ENCODE measurements around the gene NRG3.
A peak's percentile ranks its signal among the peaks of the same experiment; 100 is the strongest.

The NRG3 gene

GRCh38 chr10:82591421-82591820 lies 716.4 kb downstream of the NRG3 start:
- no peaks in the 10 kb centered on the region for H3K9me3 ChIP-seq (ENCODE audit: control insufficient read depth, low read length)
- no peaks in the 10 kb centered on the region for H3K27me3 ChIP-seq (replicated peaks; ENCODE audit: control insufficient read depth, insufficient read depth, low read length)
- no peaks in the 10 kb centered on the region for H3K36me3 ChIP-seq (ENCODE audit: control insufficient read depth, insufficient read depth, low read length, severe bottlenecking)
- H3K4me3 ChIP-seq (ENCODE audit: low read length) = no peak overlapping the region
- no peaks in the 10 kb centered on the region for H3K4me1 ChIP-seq (ENCODE audit: control insufficient read depth, insufficient read depth, low read length)
- DNase-seq (ENCODE audit: low read depth) = no peak
- H3K9ac ChIP-seq (ENCODE audit: low read length) = no peak overlapping the region

- Histone ChIP-seq H3K27me3 (replicated peaks; ENCODE audit: control insufficient read depth, insufficient read depth, low read length) (no peaks in the 10 kb centered on the region), H3K9me3 (ENCODE audit: control insufficient read depth, low read length) (no peaks in the 10 kb centered on the region), H3K4me1 (ENCODE audit: control insufficient read depth, insufficient read depth, low read length) (no peaks in the 10 kb centered on the region), H3K36me3 (ENCODE audit: control insufficient read depth, insufficient read depth, low read length, severe bottlenecking) (no peaks in the 10 kb centered on the region), H3K4me3 (ENCODE audit: low read length) (no peak overlapping the region), H3K9ac (ENCODE audit: low read length) (no peak overlapping the region)
- DNase-seq (ENCODE audit: low read depth) = no peak
Measured at GRCh38 chr10:82597840-82598239, 722.8 kb downstream of the NRG3 start.

GRCh38 chr10:82609845-82610244 lies 734.9 kb downstream of the NRG3 start:
- Histone ChIP-seq H3K27me3 (replicated peaks; ENCODE audit: control insufficient read depth, insufficient read depth, low read length) (no peaks in the 10 kb centered on the region), H3K36me3 (ENCODE audit: control insufficient read depth, insufficient read depth, low read length, severe bottlenecking) (no peaks in the 10 kb centered on the region), H3K4me1 (ENCODE audit: control insufficient read depth, insufficient read depth, low read length) (no peaks in the 10 kb centered on the region), H3K9me3 (ENCODE audit: control insufficient read depth, low read length) (no peaks in the 10 kb centered on the region), H3K4me3 (ENCODE audit: low read length) (no peak overlapping the region), H3K9ac (ENCODE audit: low read length) (no peak overlapping the region)
- DNase-seq (ENCODE audit: low read depth) = no peak

- no peaks in the 10 kb centered on the region for H3K36me3 ChIP-seq (ENCODE audit: control insufficient read depth, insufficient read depth, low read length, severe bottlenecking)
- no peaks in the 10 kb centered on the region for H3K4me1 ChIP-seq (ENCODE audit: control insufficient read depth, insufficient read depth, low read length)
- H3K9me3 ChIP-seq (ENCODE audit: control insufficient read depth, low read length) = no peaks in the 10 kb centered on the region
- H3K9ac ChIP-seq (ENCODE audit: low read length) = no peak overlapping the region
- H3K4me3 ChIP-seq (ENCODE audit: low read length) = no peak overlapping the region
- H3K27me3 ChIP-seq (replicated peaks; ENCODE audit: control insufficient read depth, insufficient read depth, low read length) = no peaks in the 10 kb centered on the region
- no peak for DNase-seq (ENCODE audit: low read depth)
Measured at GRCh38 chr10:82618007-82618406, 743.0 kb downstream of the NRG3 start.

- no peak for DNase-seq (ENCODE audit: low read depth)
- Histone ChIP-seq H3K36me3 (ENCODE audit: control insufficient read depth, insufficient read depth, low read length, severe bottlenecking) (no peaks in the 10 kb centered on the region), H3K4me3 (ENCODE audit: low read length) (no peak overlapping the region)
Measured at GRCh38 chr10:82621680-82622079, 746.7 kb downstream of the NRG3 start.

GRCh38 chr10:82622479-82622878 lies 747.5 kb downstream of the NRG3 start:
- no peaks in the 10 kb centered on the region for H3K4me1 ChIP-seq (ENCODE audit: control insufficient read depth, insufficient read depth, low read length)
- no peak overlapping the region for H3K9ac ChIP-seq (ENCODE audit: low read length)
- H3K4me3 ChIP-seq (ENCODE audit: low read length) = no peak overlapping the region
- no peaks in the 10 kb centered on the region for H3K9me3 ChIP-seq (ENCODE audit: control insufficient read depth, low read length)
- H3K36me3 ChIP-seq (ENCODE audit: control insufficient read depth, insufficient read depth, low read length, severe bottlenecking) = no peaks in the 10 kb centered on the region
- no peak for DNase-seq (ENCODE audit: low read depth)
- H3K27me3 ChIP-seq (replicated peaks; ENCODE audit: control insufficient read depth, insufficient read depth, low read length) = peaks cover 3% of the 10 kb centered on the region

More at GRCh38 chr10:82621680-82622079, 746.7 kb downstream of the NRG3 start:
- no peaks in the 10 kb centered on the region for H3K4me1 ChIP-seq (ENCODE audit: control insufficient read depth, insufficient read depth, low read length)
- no peak overlapping the region for H3K9ac ChIP-seq (ENCODE audit: low read length)
- no peaks in the 10 kb centered on the region for H3K9me3 ChIP-seq (ENCODE audit: control insufficient read depth, low read length)
- H3K27me3 ChIP-seq (replicated peaks; ENCODE audit: control insufficient read depth, insufficient read depth, low read length) = peaks cover 3% of the 10 kb centered on the region

GRCh38 chr10:82625512-82626189 lies 750.7 kb downstream of the NRG3 start:
- no peak for DNase-seq (ENCODE audit: low read depth)
- H3K27me3 ChIP-seq (replicated peaks; ENCODE audit: control insufficient read depth, insufficient read depth, low read length) = peaks cover 3% of the 10 kb centered on the region
- H3K4me3 ChIP-seq (ENCODE audit: low read length) = no peak overlapping the region
- no peaks in the 10 kb centered on the region for H3K36me3 ChIP-seq (ENCODE audit: control insufficient read depth, insufficient read depth, low read length, severe bottlenecking)
- H3K9ac ChIP-seq (ENCODE audit: low read length) = no peak overlapping the region
- no peaks in the 10 kb centered on the region for H3K9me3 ChIP-seq (ENCODE audit: control insufficient read depth, low read length)
- no peaks in the 10 kb centered on the region for H3K4me1 ChIP-seq (ENCODE audit: control insufficient read depth, insufficient read depth, low read length)

GRCh38 chr10:82628373-82628772 lies 753.4 kb downstream of the NRG3 start:
- no peak overlapping the region for H3K9ac ChIP-seq (ENCODE audit: low read length)
- H3K4me3 ChIP-seq (ENCODE audit: low read length) = no peak overlapping the region
- H3K27me3 ChIP-seq (replicated peaks; ENCODE audit: control insufficient read depth, insufficient read depth, low read length) = peaks cover under 1% of the 10 kb centered on the region
- H3K36me3 ChIP-seq (ENCODE audit: control insufficient read depth, insufficient read depth, low read length, severe bottlenecking) = no peaks in the 10 kb centered on the region
- no peaks in the 10 kb centered on the region for H3K9me3 ChIP-seq (ENCODE audit: control insufficient read depth, low read length)
- no peak for DNase-seq (ENCODE audit: low read depth)
- H3K4me1 ChIP-seq (ENCODE audit: control insufficient read depth, insufficient read depth, low read length) = no peaks in the 10 kb centered on the region

- no peaks in the 10 kb centered on the region for H3K9me3 ChIP-seq (ENCODE audit: control insufficient read depth, low read length)
- no peak for DNase-seq (ENCODE audit: low read depth)
- H3K4me3 ChIP-seq (ENCODE audit: low read length) = peak overlapping the region; percentile 70
- no peak overlapping the region for H3K9ac ChIP-seq (ENCODE audit: low read length)
- no peaks in the 10 kb centered on the region for H3K27me3 ChIP-seq (replicated peaks; ENCODE audit: control insufficient read depth, insufficient read depth, low read length)
- H3K4me1 ChIP-seq (ENCODE audit: control insufficient read depth, insufficient read depth, low read length) = peaks cover 27% of the 10 kb centered on the region
- H3K36me3 ChIP-seq (ENCODE audit: control insufficient read depth, insufficient read depth, low read length, severe bottlenecking) = no peaks in the 10 kb centered on the region
Measured at GRCh38 chr10:82643076-82643475, 768.1 kb downstream of the NRG3 start.

- H3K27me3 ChIP-seq (replicated peaks; ENCODE audit: control insufficient read depth, insufficient read depth, low read length) = no peaks in the 10 kb centered on the region
- DNase-seq (ENCODE audit: low read depth) = peak; percentile 1
- peak overlapping the region; percentile 70 for H3K9ac ChIP-seq (ENCODE audit: low read length)
- no peaks in the 10 kb centered on the region for H3K9me3 ChIP-seq (ENCODE audit: control insufficient read depth, low read length)
- no peaks in the 10 kb centered on the region for H3K36me3 ChIP-seq (ENCODE audit: control insufficient read depth, insufficient read depth, low read length, severe bottlenecking)
- H3K4me3 ChIP-seq (ENCODE audit: low read length) = peak overlapping the region; percentile 70
- peaks cover 27% of the 10 kb centered on the region for H3K4me1 ChIP-seq (ENCODE audit: control insufficient read depth, insufficient read depth, low read length)
Measured at GRCh38 chr10:82643601-82644000, 768.6 kb downstream of the NRG3 start.

GRCh38 chr10:82645221-82645620 lies 770.2 kb downstream of the NRG3 start:
- H3K27me3 ChIP-seq (replicated peaks; ENCODE audit: control insufficient read depth, insufficient read depth, low read length) = no peaks in the 10 kb centered on the region
- no peak overlapping the region for H3K9ac ChIP-seq (ENCODE audit: low read length)
- DNase-seq (ENCODE audit: low read depth) = no peak
- no peaks in the 10 kb centered on the region for H3K9me3 ChIP-seq (ENCODE audit: control insufficient read depth, low read length)
- H3K4me1 ChIP-seq (ENCODE audit: control insufficient read depth, insufficient read depth, low read length) = peaks cover 27% of the 10 kb centered on the region
- no peaks in the 10 kb centered on the region for H3K36me3 ChIP-seq (ENCODE audit: control insufficient read depth, insufficient read depth, low read length, severe bottlenecking)
- no peak overlapping the region for H3K4me3 ChIP-seq (ENCODE audit: low read length)
